ENCODE measurements around the gene RDH13. TPM values are rescaled to one million over a fixed set of nuclear protein-coding genes. Genes with fewer than 3 reads are reported as not detected.

RDH13 gene
- total and polyA plus RNA-seq, 12 donors = 6.8 to 27.9 (median 9.8) TPM

DNA sequence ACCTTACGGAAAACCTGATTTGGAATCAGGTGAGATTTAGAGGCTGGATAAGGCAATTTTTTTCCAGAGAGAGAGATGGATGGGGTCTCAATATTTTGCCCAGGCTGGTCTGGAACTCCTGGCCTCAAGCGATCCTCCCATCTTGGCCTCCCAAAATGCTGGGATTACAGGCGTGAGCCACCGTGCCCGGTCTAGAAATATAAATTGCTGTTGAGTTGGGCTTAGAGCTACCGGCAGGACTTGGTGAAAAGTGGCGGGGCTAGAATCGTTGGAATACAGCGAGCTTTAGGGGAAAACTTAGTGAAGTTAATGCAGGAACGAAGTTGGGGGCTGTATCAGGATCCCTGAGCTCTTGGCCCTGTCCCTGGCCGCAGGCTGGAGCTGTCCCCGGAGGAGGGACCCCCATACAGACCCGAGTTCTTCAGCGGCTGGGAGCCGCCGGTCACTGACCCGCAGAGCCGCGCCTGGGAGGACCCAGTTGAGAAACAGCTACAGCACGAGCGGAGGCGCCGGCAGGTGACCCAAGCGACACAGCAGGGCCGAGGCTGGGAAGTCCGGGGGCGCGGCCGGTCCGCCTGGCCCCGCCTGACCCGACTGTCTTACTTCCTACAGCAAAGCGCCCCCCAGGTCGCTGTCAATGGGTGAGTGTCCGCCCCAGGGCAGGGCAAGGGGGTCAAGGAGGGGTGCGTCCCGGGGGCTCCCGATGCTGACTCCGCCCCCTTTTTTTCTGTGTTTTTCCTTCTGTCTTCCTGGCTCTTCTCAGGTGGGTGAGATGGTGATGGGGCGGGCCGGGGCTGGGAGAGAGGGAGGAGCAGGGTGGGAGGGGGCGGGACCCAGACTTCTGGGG is 20.3 kb upstream of the RDH13 start:
- 26 to 43% (median 36%) methylated on average over 35 to 42 of the region's 42 CpGs for WGBS, 4 donors
- Histone ChIP-seq H3K36me3 (replicated peaks in 1 of 2) (no peaks in the 10 kb centered on the region), H3K4me1 (replicated peaks in 1 of 2) (peaks cover 16 to 36% of the 10 kb centered on the region in 2 donors), H3K27me3 (peaks cover 48% of the 10 kb centered on the region), H3K9me3 (replicated peaks in 1 of 3) (no peaks in the 10 kb centered on the region), H3K27ac (no peak overlapping the region), H3K4me3 (no peak overlapping the region)
- TF ChIP-seq POLR2A (IDR thresholded peaks at IDR 0.05) = no peak
- TF ChIP-seq, protein P1, sequence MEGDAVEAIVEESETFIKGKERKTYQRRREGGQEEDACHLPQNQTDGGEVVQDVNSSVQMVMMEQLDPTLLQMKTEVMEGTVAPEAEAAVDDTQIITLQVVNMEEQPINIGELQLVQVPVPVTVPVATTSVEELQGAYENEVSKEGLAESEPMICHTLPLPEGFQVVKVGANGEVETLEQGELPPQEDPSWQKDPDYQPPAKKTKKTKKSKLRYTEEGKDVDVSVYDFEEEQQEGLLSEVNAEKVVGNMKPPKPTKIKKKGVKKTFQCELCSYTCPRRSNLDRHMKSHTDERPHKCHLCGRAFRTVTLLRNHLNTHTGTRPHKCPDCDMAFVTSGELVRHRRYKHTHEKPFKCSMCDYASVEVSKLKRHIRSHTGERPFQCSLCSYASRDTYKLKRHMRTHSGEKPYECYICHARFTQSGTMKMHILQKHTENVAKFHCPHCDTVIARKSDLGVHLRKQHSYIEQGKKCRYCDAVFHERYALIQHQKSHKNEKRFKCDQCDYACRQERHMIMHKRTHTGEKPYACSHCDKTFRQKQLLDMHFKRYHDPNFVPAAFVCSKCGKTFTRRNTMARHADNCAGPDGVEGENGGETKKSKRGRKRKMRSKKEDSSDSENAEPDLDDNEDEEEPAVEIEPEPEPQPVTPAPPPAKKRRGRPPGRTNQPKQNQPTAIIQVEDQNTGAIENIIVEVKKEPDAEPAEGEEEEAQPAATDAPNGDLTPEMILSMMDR (IDR thresholded peaks at IDR 0.05) = no peak
- peak in 1 of 7 donors; percentile 14 for DNase-seq
- intact Hi-C loops (cut with DNase I) = no loop called here

DNA sequence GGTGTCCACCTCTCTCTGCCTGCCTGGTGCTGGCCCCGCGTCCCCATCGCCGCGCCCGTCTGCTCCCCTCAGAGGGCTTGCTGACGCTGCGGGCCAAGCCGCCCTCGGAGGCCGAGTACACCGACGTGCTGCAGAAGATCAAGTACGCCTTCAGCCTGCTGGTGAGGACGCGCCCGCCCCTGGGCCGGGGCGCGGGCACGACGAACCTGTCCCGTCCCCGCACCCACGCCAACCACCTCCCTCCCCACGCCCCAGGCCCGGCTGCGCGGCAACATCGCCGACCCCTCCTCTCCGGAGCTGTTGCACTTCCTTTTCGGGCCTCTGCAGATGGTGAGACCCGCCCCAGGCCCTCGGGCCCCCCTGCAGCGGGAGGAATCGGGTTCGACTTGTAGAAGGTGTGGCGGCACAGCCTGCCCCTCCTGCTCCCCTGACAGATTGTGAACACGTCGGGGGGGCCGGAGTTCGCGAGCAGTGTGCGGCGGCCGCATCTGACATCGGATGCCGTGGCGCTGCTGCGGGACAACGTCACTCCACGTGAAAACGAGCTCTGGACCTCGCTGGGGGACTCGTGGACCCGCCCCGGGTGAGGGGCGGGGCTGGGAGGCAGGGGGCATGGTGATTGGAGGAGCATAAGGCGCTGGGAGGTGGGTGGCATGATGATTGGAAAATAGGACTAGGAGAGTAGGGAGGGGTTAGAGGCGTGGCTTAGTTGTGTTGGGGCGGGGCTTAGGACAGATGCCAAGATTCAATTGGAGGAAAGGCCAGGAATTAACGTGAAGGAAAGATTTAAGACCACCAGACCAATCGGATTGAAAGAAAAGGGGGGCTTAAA is 19.3 kb upstream of the RDH13 start:
- Histone ChIP-seq H3K36me3 (replicated peaks in 1 of 2) (no peaks in the 10 kb centered on the region), H3K4me3 (peak overlapping the region in 1 of 4 donors; percentile 58), H3K27me3 (peaks cover 48% of the 10 kb centered on the region), H3K27ac (no peak overlapping the region), H3K9me3 (replicated peaks in 1 of 3) (no peaks in the 10 kb centered on the region), H3K4me1 (replicated peaks in 1 of 2) (peaks cover 13 to 30% of the 10 kb centered on the region in 2 donors)
- TF ChIP-seq, protein P1 (IDR thresholded peaks at IDR 0.05) = no peak
- no peak for TF ChIP-seq POLR2A (IDR thresholded peaks at IDR 0.05)
- intact Hi-C loops (cut with DNase I) = no loop called here
- 4 to 12% (median 5%) methylated on average over 20 to 64 of the region's 64 CpGs for WGBS, 4 donors
- DNase-seq = peak in 5 of 7 donors; percentile 45 to 66 (median 50)

GRCh38 chr19:55081770-55082019 is 18.7 kb upstream of the RDH13 start:
- 1 to 40% (median 4%) methylated on average over 2 to 22 of the region's 22 CpGs; no CpG with 5 or more reads in 1 of the 4 donors for WGBS, 4 donors

More at GRCh38 chr19:55081770-55082019, 18.7 kb upstream of the RDH13 start:
- TF ChIP-seq, protein P1 (IDR thresholded peaks at IDR 0.05) = no peak
- no peak for TF ChIP-seq POLR2A (IDR thresholded peaks at IDR 0.05)
- Histone ChIP-seq H3K9me3 (replicated peaks in 1 of 3) (no peaks in the 10 kb centered on the region), H3K27ac (no peak overlapping the region), H3K4me3 (peak overlapping the region in 2 of 4 donors; percentile 3 to 58), H3K27me3 (peaks cover 53% of the 10 kb centered on the region), H3K4me1 (replicated peaks in 1 of 2) (peaks cover 7 to 25% of the 10 kb centered on the region in 2 donors), H3K36me3 (replicated peaks in 1 of 2) (no peaks in the 10 kb centered on the region)
- intact Hi-C loops (cut with DNase I) = no loop called here
- DNase-seq = no peak

All from adrenal gland (tissue), 12 donors.